ENCODE data around the gene MUSTN1. TPM values are rescaled to one million over a fixed set of nuclear protein-coding genes. Genes with fewer than 3 reads are reported as not detected.

The MUSTN1 gene
- total RNA-seq, 2 experiments from 2014 or later: 0.28 to 1.7 TPM

DNA sequence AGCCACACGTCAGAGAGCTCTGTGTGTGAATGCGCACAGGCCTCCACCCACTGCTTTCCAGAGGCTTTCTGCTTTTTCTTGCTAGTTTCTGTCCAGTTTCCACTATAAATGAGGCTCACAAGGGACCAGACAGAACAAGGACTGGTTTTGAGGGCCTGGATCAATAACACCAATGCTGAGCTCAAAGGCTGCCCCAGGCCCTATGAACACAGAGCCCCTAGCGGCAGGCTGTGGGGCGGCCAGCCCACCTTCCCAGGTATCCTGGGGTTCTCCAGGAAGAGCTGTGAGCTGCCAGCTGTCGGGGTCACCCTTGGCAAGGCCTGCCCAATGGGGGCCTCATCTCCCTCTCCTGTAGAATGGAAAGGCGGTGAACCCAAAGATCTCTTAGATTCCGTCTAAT is 42.4 kb downstream of the MUSTN1 start:
- peak; percentile 24 for DNase-seq (ENCODE audit: low spot score)
- H3K4me2 ChIP-seq (ENCODE audit: low read length): no peak overlapping the region
- no peaks in the 10 kb centered on the region for H3K4me1 ChIP-seq (ENCODE audit: insufficient read depth, low read length, poor library complexity, severe bottlenecking)
- no peaks in the 10 kb centered on the region for H4K20me1 ChIP-seq (ENCODE audit: insufficient read depth, low read length)
- TF ChIP-seq EZH2phosphoT487 (IDR thresholded peaks at IDR 0.05; ENCODE audit: borderline replicate concordance, low read depth, low read length): no peak
- TF ChIP-seq, protein P1, sequence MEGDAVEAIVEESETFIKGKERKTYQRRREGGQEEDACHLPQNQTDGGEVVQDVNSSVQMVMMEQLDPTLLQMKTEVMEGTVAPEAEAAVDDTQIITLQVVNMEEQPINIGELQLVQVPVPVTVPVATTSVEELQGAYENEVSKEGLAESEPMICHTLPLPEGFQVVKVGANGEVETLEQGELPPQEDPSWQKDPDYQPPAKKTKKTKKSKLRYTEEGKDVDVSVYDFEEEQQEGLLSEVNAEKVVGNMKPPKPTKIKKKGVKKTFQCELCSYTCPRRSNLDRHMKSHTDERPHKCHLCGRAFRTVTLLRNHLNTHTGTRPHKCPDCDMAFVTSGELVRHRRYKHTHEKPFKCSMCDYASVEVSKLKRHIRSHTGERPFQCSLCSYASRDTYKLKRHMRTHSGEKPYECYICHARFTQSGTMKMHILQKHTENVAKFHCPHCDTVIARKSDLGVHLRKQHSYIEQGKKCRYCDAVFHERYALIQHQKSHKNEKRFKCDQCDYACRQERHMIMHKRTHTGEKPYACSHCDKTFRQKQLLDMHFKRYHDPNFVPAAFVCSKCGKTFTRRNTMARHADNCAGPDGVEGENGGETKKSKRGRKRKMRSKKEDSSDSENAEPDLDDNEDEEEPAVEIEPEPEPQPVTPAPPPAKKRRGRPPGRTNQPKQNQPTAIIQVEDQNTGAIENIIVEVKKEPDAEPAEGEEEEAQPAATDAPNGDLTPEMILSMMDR (conservative IDR thresholded peaks at IDR 0.05; ENCODE audit: low read length): peak; percentile 73
- CTCF ChIA-PET (ENCODE audit: unreplicated experiment): no interaction called here
- no TSS peak for BruUV-seq (replicated peaks)
- H3K9me3 ChIP-seq (ENCODE audit: low read length): no peaks in the 10 kb centered on the region
- no peaks in the 10 kb centered on the region for H3K79me2 ChIP-seq (ENCODE audit: insufficient read depth, low read depth, low read length)
- H3K4me3 ChIP-seq (ENCODE audit: low read depth, low read length, poor library complexity, severe bottlenecking): no peak overlapping the region
- no peaks in the 10 kb centered on the region for H3K9me2 ChIP-seq (ENCODE audit: insufficient read depth, low read length)
- no peak overlapping the region for H3K27ac ChIP-seq (ENCODE audit: low read depth, low read length, poor library complexity, severe bottlenecking)
- no peak overlapping the region for H2AFZ ChIP-seq (ENCODE audit: low read length)
- POLR2A ChIA-PET: interaction anchor here (0.6 to 1.1 kb wide), 3 partner anchors 27 to 161 kb away, joined by 3 to 4 read pairs (median 4); no protein-coding TSS in a partner anchor
- intact Hi-C loops (cut with micrococcal nuclease; ENCODE audit: unreplicated experiment): no loop called here
- no peaks in the 10 kb centered on the region for H3K36me3 ChIP-seq (ENCODE audit: insufficient read depth, low read length)

DNA sequence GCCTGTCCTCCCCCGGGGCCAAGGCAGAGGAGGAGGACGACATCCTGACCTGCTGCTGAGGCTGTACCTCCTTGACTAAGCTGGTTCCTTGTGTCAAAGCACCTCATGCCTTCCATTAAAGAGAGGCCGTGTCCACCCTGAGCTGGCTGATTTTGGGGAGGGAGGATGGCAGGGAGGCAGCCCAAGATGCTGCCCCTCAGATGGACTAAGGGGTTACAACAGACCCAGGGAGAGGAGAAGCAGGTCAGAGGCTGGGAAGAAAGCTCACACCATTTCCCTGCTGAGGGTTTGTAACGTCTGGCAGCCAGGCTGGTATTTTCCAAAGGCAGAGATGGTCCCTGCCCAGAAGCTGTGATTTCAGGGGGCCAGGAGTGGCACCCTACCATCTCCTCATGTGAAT is 42.9 kb downstream of the MUSTN1 start:
- TF ChIP-seq, protein P1 (conservative IDR thresholded peaks at IDR 0.05; ENCODE audit: low read length): no peak
- no peak for TF ChIP-seq EZH2phosphoT487 (IDR thresholded peaks at IDR 0.05; ENCODE audit: borderline replicate concordance, low read depth, low read length)
- no TSS peak for BruUV-seq (replicated peaks)
- intact Hi-C loops (cut with micrococcal nuclease; ENCODE audit: unreplicated experiment): no loop called here
- no peak overlapping the region for H2AFZ ChIP-seq (ENCODE audit: low read length)
- DNase-seq (ENCODE audit: low spot score): no peak
- ChIA-PET POLR2A (interaction anchor here (0.6 to 1.1 kb wide), 2 partner anchors 27 to 161 kb away, joined by 3 to 4 read pairs; no protein-coding TSS in a partner anchor), CTCF (ENCODE audit: unreplicated experiment) (interaction anchor here (0.6 kb wide), 1 partner anchor 151 kb away, joined by 3 read pairs; no protein-coding TSS in a partner anchor)
- H3K36me3 ChIP-seq (ENCODE audit: insufficient read depth, low read length): no peaks in the 10 kb centered on the region
- H3K4me1 ChIP-seq (ENCODE audit: insufficient read depth, low read length, poor library complexity, severe bottlenecking): no peaks in the 10 kb centered on the region
- H3K4me3 ChIP-seq (ENCODE audit: low read depth, low read length, poor library complexity, severe bottlenecking): no peak overlapping the region
- H3K79me2 ChIP-seq (ENCODE audit: insufficient read depth, low read depth, low read length): no peaks in the 10 kb centered on the region
- H3K9me2 ChIP-seq (ENCODE audit: insufficient read depth, low read length): no peaks in the 10 kb centered on the region
- H3K4me2 ChIP-seq (ENCODE audit: low read length): no peak overlapping the region
- H3K9me3 ChIP-seq (ENCODE audit: low read length): no peaks in the 10 kb centered on the region
- no peak overlapping the region for H3K27ac ChIP-seq (ENCODE audit: low read depth, low read length, poor library complexity, severe bottlenecking)
- no peaks in the 10 kb centered on the region for H4K20me1 ChIP-seq (ENCODE audit: insufficient read depth, low read length)

DNA sequence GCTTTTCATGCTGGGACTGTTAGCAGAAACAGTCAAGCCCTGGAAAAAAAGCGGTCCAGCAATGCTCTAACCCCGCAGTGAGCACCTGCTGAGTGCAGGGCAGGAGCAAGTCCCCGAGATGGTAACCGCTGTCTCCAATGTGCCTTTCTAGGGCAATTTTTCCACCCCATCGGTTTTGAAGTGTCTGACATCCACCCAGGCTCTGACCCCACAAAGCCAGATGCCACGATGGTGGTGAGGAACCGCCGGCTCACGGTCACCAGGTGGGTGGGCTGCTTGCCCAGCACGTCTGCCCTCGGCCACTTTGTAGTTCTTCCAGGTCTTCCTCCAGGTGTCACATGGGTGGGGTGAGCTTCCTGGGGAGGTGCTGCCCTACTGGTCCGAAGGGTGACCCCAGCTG is 43.5 kb downstream of the MUSTN1 start:
- Histone ChIP-seq H3K4me3 (ENCODE audit: low read depth, low read length, poor library complexity, severe bottlenecking) (no peak overlapping the region), H3K4me1 (ENCODE audit: insufficient read depth, low read length, poor library complexity, severe bottlenecking) (no peaks in the 10 kb centered on the region), H3K36me3 (ENCODE audit: insufficient read depth, low read length) (no peaks in the 10 kb centered on the region), H3K4me2 (ENCODE audit: low read length) (no peak overlapping the region), H2AFZ (ENCODE audit: low read length) (no peak overlapping the region), H3K27ac (ENCODE audit: low read depth, low read length, poor library complexity, severe bottlenecking) (no peak overlapping the region), H4K20me1 (ENCODE audit: insufficient read depth, low read length) (no peaks in the 10 kb centered on the region), H3K79me2 (ENCODE audit: insufficient read depth, low read depth, low read length) (no peaks in the 10 kb centered on the region), H3K9me2 (ENCODE audit: insufficient read depth, low read length) (no peaks in the 10 kb centered on the region), H3K9me3 (ENCODE audit: low read length) (no peaks in the 10 kb centered on the region)
- BruUV-seq (replicated peaks): no TSS peak
- POLR2A ChIA-PET: no interaction called here
- no peak for DNase-seq (ENCODE audit: low spot score)
- TF ChIP-seq EZH2phosphoT487 (IDR thresholded peaks at IDR 0.05; ENCODE audit: borderline replicate concordance, low read depth, low read length): no peak
- TF ChIP-seq, protein P1 (conservative IDR thresholded peaks at IDR 0.05; ENCODE audit: low read length): no peak
- intact Hi-C loops (cut with micrococcal nuclease; ENCODE audit: unreplicated experiment): no loop called here
- CTCF ChIA-PET (ENCODE audit: unreplicated experiment): interaction anchor here (0.6 kb wide), 1 partner anchor 151 kb away, joined by 3 read pairs; no protein-coding TSS in a partner anchor

Measured in OCI-LY7 (cell line).